Measurements from ENCODE around the gene DNAJC5.
"Not testable (repeated sequence)": the region's sequence is repeated elsewhere in the genome, so short reads cannot be mapped to it uniquely, and the experiment has no call there.

DNAJC5 gene, protein sequence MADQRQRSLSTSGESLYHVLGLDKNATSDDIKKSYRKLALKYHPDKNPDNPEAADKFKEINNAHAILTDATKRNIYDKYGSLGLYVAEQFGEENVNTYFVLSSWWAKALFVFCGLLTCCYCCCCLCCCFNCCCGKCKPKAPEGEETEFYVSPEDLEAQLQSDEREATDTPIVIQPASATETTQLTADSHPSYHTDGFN

DNA sequence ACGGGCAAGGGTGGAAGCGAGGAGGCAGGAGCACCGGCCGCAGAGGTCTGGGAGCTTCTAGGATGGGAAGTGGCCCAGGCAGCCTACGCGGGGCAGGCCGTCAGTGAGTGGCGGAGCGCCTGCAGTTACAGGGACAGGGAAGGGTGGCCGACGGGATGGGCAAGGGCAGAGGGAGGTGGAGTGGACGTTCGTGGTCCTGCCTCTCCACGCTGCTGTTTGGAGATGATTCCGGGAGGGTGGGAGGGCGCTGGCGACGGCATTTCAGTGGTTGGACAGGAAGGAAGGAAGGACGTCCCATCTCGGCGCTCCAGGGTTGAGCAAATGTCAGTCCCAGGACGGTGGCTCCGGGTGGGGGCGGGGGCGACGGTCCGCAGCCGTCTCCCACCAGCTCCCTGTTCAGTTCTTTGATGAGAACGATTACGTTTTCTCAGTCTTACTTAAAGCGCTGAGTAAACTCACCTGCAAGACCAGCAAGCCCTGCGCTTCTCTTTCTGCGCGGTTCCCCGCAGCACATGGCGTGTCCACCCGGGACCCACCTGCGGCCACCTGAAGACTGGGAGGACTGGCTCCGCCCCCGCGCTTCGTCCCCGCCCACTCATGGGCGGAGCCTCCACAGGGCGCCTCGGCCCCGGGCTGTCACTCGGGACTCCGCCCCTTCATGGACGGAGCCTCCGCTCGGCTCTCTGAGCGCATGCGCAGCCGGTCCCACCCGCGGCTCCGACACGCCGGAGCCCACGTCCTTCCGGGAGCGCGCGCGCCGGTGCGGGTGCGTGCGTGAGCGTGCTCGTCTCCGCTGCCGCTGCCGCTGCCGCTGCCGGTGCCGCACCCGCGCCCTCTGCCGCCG lies at the start of gene DNAJC5:
Gene DNAJC5 (plus strand): TSS at position 769 of the 844 bp plus-strand sequence. CDS start 33,220 bp downstream, outside the sequence.
- peak; percentile 52 to 96 (median 91) for DNase-seq

DNA sequence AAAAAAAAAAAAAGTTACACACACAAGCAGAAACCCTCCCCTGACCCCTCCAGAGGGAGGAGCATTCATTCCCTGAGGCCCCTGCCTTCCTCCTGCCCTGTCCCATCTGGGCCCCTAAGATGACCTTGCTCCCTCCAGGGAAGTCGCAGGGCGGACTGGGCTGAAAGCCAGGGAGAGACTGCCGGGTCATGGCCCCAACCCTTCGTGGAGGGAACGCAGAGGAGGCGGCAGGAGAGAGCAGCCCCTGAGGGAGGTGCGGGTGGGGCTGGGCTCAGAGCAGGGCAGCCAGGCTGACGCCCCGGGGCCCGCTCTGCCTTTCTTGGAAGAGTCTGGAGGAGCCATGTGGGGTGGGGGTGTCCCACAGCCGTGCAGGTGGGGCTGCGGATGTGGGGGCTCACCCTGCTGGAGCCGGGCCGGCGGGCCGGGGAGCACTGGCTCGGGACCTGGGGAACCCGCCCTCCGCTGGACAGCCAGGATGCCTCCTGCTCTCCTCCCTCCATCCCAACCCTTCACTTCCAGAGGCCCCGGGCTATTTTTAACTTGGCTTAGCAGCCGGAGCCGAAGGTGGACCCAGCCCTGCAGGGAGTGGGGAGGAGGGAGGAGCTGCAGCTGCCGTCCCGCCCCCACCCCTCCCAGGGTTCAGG lies 48.7 kb upstream of the DNAJC5 start:
- no peak for DNase-seq

DNA sequence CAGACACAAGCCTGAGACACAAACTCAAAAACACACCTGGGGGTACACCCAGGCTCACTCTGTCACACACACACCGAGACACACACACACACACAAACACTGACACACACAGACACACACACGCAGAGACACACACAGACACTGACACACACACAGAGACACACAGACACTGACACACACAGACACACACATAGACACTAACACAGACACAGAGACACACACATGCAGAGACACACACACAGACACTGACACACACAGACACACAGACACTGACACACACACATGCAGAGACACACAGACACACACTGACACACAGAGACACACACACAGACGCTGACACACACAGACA lies 48.1 kb upstream of the DNAJC5 start:
- DNase-seq, result no peak

- DNase-seq, result no peak
Measured at GRCh38 chr20:63847237-63848002, 47.5 kb upstream of the DNAJC5 start.

DNA sequence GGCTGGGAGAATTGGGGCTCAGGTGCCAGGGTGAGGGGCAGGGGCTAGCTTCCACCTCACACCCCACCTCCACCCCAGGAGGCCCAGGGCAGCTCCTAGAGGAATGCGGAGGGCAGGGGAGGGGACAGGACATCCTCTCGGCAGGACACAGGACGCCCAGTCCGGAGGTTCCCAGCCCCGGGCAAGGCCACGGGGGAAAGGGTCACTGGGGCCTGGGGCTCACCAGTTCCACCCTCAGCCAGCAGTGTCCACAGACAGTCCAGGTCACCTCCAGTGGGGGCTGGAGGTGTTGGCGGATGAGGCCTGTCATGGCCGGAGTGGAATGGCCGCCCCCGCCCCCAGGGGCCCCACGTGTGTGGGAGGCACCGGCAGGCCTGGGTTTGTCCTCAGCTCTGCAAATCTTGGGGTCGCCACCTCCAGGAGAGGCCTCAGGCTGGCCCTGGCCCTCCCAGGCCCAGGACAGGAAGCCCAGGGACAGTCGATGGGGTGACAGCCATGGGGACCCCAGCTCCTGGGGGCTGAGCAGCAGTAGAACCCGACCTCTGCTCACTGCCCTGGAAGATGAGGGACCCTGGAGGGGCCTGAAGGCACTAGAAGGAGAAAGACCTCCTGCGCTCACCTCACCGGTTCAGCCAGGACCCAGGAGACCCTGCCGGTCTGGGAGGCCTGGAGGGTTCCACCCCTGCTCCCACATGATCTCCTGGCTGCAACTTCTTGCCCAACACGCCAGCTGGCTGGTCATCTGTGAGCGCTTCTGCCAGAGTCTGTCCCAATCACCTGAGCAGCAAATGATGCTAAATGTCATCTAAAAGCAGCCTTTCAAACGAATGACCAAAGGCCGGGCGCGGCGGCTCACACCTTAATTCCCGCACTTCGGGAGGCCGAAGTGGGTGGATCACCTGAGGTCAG lies 46.7 kb upstream of the DNAJC5 start:
- DNase-seq, result no peak

GRCh38 chr20:63850689-63851547 lies 44.0 kb upstream of the DNAJC5 start:
- DNase-seq, result no peak

GRCh38 chr20:63851548-63851943 lies 43.4 kb upstream of the DNAJC5 start:
- not testable (repeated sequence) for DNase-seq

DNA sequence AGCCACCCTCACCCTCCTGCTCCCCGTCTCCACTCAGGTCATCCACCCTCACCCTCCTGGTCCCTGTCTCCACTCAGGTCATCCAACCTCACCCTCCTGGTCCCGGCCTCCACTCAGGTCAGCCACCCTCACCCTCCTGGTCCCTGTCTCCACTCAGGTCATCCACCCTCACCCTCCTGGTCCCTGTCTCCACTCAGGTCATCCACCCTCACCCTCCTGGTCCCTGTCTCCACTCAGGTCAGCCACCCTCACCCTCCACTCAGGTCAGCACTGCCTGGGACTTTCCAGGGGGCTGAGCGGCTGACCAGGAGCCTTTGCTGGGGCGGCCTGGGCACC lies 41.2 kb upstream of the DNAJC5 start:
- not testable (repeated sequence) for DNase-seq

DNA sequence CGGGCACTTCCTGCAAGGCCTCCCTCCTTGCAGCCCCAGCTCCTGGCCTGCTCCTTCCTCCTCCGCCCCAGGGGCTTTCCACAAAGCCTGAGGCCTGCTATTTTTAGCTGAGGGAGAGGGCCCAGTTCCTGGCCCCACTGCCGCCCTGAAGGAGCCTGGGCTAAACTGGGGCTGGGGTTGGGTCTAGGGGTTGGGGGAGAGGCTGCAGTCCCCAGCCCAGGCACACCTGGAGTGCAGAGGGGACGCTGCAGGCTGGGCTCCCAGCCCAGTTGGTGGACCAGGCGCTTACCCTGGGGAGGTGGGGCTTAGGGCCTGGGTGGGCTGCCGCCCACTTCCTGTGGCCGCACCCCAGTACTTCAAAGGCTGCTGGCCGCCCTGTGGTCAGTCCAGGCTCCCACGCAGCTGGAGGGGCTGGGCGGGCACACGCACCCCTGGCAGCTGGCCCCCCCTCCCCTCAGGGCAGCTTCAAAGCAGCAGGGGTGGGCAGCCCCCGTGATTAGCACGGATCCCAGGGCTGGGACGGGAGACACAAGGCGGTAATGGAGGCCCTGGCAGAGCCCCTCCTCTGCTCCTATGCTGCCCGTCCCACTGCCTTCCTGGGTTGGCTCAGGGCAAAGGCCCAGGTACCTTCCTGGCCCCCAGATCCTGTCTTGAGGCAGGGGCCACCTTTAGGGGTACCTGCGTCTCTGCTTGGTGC lies 40.7 kb upstream of the DNAJC5 start:
- no peak for DNase-seq

- no peak for DNase-seq
Measured at GRCh38 chr20:63854766-63855362, 40.1 kb upstream of the DNAJC5 start.

DNA sequence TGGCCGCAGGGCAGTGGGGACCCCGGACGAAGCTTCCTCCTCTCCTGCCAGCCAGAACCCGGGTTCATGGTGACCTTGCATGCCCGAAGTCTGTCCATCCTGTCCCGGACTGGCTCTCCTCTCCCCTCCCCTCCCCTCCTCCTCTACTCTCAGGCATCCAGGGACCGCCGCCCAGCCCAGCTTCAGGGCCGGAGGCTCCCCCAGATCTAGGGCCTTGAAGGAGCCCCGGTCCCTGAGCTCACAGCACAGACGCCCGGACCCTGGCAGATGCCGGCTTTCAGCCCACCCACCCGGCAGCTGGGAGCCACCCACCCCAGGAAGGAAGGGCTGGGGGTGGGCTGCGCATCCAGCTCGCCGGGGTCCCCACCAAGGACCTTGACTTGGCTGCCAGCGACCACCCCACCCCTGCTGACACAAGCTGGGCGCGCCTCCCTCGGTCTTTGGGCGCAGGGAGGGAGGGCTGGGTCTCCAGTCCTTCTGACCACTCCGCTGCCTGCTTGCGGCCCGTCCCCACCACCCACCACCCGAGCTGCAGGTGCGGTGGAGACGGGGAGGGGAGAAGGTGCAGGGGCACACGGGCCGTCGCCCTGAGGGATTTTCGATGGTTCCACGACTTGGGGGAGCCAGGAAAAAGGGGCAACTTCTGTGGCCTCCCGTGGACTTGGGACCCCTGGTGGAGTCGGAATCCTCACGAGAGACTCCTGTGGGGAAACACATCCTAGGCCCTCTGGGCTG lies 39.4 kb upstream of the DNAJC5 start:
- DNase-seq, result no peak

GRCh38 chr20:63856098-63856511 lies 38.8 kb upstream of the DNAJC5 start:
- DNase-seq, result no peak

GRCh38 chr20:63857764-63858392 lies 37.0 kb upstream of the DNAJC5 start:
- DNase-seq, result no peak

- DNase-seq, result no peak
Measured at GRCh38 chr20:63858393-63859165, 36.3 kb upstream of the DNAJC5 start.

DNA sequence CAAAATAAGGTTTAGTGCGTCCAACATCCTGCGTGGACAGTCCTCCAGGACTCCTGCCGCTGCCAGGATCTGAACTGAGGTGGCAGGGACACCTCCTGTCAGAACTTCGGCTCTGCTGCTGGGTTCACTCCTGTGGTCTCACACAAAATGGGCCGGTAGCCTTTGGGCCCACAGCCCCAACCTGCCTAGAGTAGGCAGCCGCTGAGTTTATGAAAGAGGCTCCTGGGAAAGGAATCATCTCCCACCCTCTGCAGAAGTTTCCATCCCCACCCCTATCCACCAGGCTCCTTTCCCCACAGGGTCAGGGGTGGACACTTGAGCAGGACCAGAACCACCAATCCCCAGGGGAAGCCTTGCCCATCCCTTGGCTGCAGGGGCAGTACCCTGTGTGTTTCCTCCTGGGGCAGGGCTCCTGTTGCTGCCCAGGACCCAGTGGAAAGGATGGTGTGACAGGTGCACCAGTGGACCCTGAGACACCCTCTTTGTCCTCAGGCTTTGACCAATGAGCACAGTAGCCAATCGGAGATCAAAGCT lies 35.7 kb upstream of the DNAJC5 start:
- no peak for DNase-seq

DNA sequence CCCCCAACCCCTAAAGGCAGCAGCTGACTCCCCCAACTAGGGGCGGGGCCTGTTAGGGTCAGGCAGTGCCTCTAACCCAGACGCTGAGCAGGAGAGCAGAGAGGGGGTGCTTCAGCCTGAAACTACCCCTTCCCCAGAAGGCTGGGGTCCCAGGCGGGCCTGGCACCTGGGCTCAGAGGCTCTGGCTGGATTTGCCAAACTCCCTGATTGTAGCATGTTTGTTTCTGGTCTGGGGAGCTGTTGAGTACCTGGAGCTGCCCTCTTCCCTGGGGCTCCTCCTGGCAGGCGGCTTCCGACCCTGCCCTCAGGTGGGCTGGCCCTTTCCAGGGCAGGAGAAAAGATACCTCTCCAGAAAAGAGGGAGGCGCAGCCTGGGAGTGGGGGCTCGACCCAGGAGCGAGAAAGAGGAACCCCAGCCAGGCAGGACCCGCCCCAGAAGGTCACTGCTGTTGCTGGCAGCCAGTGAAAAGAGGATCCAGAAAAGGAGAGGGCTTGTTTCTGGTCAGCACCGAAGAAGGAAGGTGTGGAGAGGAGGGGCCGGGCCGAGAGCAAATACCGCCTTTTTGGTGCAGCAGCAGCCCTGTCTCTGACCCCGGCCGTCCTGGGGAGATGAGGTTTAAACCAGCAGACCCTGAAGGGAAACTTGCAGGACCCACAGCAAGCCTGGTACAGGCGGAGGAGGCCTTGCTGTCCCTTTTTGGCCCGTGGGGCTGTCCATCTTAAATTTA lies 34.4 kb upstream of the DNAJC5 start:
- DNase-seq, result peak in 4 of 56 donors; percentile 19 to 32 (median 24)
